GM12864 (cell line): ENCODE results near the gene PTPRG.

Source experiments
- DNase-seq: peaks from one replicate; pipeline ENCODE4 v3.0.0-alpha.2; 2011; ENCODE audit warnings: low read depth
- H3K4me3 ChIP-seq: 2 replicates; pipeline ENCODE4 v1.5.1; 2011; ENCODE audit warnings: mild to moderate bottlenecking, low read depth, low read length, control low read depth
- TF ChIP-seq, protein P1 (sequence below): IDR thresholded peaks from 2 replicates; pipeline ENCODE4 v1.5.1; 2011; ENCODE audit warnings: low read depth, mild to moderate bottlenecking, moderate library complexity, low read length, control low read depth, inconsistent platforms; ENCODE audit errors: missing control alignments

PTPRG gene

DNA sequence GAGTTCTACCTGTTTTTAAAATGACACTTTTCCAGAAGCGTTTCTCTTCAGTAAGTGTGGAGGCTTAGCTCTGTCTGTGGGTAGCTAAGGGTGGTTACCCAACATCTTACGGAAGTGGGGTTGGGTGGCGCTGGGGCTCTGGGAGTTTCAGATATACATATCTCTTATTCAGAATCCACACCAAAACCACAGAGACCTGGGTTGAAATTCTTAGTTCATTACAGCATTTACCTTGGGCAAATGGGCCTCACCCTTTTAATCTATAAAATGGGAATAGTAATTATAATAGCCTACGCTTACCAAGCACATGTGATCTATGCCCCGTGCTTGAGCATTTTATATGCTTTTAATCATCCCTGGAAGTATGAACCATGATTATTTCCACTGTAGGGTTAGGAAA lies 9.4 kb downstream of the PTPRG start:
- DNase-seq, result no peak
- H3K4me3 ChIP-seq, result no peak overlapping the region
- TF ChIP-seq, protein P1, sequence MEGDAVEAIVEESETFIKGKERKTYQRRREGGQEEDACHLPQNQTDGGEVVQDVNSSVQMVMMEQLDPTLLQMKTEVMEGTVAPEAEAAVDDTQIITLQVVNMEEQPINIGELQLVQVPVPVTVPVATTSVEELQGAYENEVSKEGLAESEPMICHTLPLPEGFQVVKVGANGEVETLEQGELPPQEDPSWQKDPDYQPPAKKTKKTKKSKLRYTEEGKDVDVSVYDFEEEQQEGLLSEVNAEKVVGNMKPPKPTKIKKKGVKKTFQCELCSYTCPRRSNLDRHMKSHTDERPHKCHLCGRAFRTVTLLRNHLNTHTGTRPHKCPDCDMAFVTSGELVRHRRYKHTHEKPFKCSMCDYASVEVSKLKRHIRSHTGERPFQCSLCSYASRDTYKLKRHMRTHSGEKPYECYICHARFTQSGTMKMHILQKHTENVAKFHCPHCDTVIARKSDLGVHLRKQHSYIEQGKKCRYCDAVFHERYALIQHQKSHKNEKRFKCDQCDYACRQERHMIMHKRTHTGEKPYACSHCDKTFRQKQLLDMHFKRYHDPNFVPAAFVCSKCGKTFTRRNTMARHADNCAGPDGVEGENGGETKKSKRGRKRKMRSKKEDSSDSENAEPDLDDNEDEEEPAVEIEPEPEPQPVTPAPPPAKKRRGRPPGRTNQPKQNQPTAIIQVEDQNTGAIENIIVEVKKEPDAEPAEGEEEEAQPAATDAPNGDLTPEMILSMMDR, result no peak

DNA sequence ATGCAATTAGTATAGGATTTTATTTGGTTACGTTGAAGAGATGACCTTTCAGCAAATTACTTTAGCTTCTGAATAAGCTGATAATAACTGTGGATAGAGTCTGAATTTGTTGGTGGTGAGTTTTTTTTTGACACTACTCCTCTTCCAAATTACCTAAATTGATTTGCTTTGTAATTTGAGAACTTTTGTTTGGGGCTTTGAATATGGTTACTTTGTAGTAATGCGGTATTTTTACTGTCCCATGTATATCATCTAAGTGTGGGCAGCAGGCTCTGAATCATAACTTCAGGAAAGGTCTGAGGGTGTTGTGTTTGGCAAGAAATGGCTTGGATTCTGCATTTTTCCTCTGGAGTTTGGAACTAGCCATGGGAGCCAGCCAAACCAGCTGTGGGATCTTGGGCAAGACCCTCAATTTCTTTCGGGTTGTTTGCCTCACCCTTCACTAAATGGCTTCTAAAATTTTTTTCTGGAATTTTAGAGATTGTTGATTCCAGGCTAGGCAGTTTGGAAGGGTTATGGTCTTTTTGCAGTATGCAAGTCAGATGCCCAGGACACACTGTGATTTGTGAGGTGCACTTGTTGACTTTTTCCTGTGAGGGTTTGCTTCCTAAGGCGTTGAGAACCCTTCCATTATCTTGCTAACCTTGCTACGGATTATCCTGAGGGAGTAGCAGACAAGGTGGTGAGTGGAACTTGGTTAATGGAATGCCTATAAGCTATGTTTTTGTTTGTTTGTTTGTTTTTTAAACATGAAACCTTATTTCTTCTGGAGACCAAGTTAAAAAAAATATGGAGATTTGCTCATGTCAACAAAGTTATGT lies 10.4 kb downstream of the PTPRG start:
- H3K4me3 ChIP-seq, result no peak overlapping the region
- TF ChIP-seq, protein P1, result no peak
- DNase-seq, result no peak

DNA sequence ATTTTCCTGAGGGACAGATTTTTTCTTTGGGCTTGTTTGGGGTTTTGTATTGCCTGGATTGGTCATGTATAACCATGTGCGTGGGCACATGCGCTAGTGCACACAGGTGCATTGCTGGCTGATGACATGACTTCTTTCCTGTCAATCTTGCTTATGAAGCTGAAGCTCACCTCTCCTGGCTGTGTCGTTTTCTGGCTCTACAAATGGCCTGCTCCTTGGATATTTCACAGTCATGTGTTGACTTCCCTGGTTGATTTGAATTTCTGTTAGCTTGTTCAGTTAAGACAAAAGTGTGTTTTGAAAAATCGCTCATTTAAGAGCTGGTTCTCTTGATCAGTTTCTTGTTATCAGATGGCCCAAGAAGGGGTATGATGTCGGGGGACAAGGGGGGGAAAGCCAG lies 11.5 kb downstream of the PTPRG start:
- TF ChIP-seq, protein P1, result no peak
- no peak overlapping the region for H3K4me3 ChIP-seq

DNA sequence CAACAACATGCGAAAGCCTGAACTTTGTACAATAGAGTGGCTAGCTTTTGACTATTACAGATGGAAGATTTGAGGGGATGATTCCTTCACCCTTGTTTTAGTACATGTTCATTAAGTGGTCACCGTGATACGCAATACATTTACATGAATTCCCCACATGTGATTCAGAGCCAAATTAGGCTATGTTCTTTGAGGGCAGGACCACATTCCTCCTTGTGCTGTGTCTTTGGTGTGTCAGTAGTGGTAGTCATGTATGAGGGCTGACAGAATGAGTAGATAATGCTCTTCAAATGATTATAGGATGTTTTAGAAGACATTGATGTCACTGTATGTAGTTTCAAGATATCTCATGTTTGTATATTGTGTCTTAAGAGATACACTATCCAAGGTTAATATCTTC lies 12.1 kb downstream of the PTPRG start:
- no peak overlapping the region for H3K4me3 ChIP-seq
- TF ChIP-seq, protein P1, result no peak
- no peak for DNase-seq

More for the DNA sequence above, 11.5 kb downstream of the PTPRG start:
- no peak for DNase-seq

DNA sequence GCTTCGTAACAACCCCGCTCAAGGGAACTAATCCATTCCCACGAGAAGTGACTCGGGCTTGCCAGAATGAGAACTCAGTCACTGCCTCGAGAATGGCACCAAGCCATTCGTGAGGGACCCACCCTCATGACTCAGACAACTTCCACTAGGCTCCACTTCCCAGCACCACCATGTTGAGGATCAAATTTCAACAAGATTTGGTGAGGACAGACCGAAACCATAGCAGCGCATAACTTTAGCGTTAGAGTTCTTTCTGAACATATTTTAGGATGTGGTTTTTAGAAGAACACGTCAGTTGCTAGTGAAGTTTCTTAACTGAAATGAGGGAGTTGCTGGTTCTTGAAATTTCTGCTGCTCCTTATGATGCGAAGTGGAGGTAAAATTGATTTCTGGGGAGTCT lies 13.5 kb downstream of the PTPRG start:
- TF ChIP-seq, protein P1, result no peak
- DNase-seq, result no peak
- no peak overlapping the region for H3K4me3 ChIP-seq

DNA sequence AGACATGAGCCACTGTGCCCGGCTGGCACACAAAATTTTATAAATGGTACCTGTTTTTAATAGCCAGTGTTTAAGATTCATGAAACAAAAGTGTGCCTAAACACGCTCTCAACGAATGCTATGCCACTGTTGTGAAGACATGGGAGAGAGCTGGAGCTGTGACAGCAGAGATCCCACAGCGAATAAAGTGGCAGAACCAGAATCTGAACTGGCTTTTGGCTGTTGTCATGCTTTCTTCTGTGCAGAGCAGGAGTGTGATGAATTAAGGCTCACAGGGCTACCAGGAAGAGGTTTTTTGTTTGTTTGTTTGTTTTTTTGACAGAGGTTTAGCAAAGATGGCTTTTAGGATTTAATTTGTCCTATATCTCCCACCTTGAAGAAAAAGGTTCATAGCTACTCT lies 14.5 kb downstream of the PTPRG start:
- TF ChIP-seq, protein P1, result no peak
- no peak overlapping the region for H3K4me3 ChIP-seq
- DNase-seq, result no peak

DNA sequence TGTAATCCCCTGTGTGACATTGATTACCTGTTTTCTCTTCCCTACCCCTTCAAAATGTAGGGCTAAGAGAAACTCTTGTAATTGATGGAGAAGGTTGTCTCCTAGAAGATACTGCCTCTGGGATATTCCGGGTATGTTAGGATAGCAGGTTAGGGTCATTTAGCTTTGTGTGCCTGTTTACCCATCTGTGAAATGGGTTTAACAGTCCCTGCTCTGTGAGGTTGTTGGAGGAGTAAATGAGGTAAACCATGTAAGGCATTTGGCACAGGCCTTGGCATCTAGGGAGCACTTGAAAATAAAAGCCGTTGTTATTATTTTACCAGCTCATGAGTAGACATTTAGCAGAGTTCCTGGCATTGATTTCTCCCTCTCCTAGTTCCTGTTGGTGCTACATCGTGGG lies 16.4 kb downstream of the PTPRG start:
- H3K4me3 ChIP-seq, result no peak overlapping the region
- TF ChIP-seq, protein P1, result no peak
- DNase-seq, result no peak
